Astrocyte (in vitro differentiated cells and primary cell): ENCODE data around the gene SLC18B1.

ENCODE experiments used
- CTCF ChIP-seq: IDR thresholded peaks from 2 replicates; pipeline ENCODE4 v1.5.1; 2011; ENCODE audit warnings: low read depth, mild to moderate bottlenecking, inconsistent platforms, low read length, moderate library complexity; ENCODE audit not compliant: insufficient read depth
- EZH2 ChIP-seq: IDR thresholded peaks from 2 replicates; pipeline ENCODE4 v1.6.1; 2012; ENCODE audit warnings: mild to moderate bottlenecking, low read length, inconsistent platforms; ENCODE audit not compliant: insufficient read depth

GRCh38 chr6:132841966-132842365, 43.5 kb upstream of the SLC18B1 start:
- TF ChIP-seq CTCF (no peak), EZH2 (no peak)
